Hepatocyte (in vitro differentiated cells): ENCODE data around the gene NCF2.

Source experiments
- EZH2 ChIP-seq: fragments of 200-600 bp; sonication (generic); IDR thresholded peaks from 2 replicates; pipeline ENCODE4 v1.6.1; 2016; ENCODE audit warnings: antibody characterized with exemption, mild to moderate bottlenecking, borderline replicate concordance
- TF ChIP-seq, protein P1 (sequence below): fragments of 200-600 bp; sonication (generic); IDR thresholded peaks from 2 replicates; pipeline ENCODE4 v1.5.1; 2016; ENCODE audit warnings: antibody characterized with exemption, mild to moderate bottlenecking; ENCODE audit not compliant: poor library complexity

DNA sequence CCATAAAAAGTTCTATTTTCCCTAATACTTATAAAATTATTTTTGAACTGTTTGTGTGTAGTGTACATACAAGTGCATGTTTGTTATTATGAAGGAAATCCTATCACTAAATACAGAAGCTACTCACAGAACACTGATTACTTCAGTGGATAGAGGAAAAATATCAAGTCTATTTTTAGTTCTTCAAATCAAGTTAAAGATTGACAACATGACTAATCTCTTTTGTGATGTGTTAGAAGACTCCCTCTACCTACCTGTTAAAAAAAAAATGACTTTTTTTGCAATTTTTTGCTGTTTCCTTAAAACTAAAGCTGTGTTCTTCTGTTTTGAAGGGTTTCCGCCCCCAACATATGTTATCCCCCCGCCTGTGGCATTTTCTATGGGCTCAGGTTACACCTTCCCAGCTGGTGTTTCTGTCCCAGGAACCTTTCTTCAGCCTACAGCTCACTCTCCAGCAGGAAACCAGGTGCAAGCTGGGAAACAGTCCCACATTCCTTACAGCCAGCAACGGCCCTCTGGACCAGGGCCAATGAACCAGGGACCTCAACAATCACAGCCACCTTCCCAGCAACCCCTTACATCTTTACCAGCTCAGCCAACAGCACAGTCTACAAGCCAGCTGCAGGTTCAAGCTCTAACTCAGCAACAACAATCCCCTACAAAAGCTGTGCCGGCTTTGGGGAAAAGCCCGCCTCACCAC is 45.5 kb downstream of the NCF2 start:
- TF ChIP-seq, protein P1, sequence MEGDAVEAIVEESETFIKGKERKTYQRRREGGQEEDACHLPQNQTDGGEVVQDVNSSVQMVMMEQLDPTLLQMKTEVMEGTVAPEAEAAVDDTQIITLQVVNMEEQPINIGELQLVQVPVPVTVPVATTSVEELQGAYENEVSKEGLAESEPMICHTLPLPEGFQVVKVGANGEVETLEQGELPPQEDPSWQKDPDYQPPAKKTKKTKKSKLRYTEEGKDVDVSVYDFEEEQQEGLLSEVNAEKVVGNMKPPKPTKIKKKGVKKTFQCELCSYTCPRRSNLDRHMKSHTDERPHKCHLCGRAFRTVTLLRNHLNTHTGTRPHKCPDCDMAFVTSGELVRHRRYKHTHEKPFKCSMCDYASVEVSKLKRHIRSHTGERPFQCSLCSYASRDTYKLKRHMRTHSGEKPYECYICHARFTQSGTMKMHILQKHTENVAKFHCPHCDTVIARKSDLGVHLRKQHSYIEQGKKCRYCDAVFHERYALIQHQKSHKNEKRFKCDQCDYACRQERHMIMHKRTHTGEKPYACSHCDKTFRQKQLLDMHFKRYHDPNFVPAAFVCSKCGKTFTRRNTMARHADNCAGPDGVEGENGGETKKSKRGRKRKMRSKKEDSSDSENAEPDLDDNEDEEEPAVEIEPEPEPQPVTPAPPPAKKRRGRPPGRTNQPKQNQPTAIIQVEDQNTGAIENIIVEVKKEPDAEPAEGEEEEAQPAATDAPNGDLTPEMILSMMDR: no peak
- TF ChIP-seq EZH2: no peak
